ENCODE measurements around the gene GSTA4. TPM values are rescaled to one million over a fixed set of nuclear protein-coding genes. Genes with fewer than 3 reads are reported as not detected.
"Not testable (repeated sequence)": the region's sequence is repeated elsewhere in the genome, so short reads cannot be mapped to it uniquely, and the experiment has no call there.

Gene GSTA4
- total RNA-seq, 1 donor from 2014 or later: 72.9 TPM

DNA sequence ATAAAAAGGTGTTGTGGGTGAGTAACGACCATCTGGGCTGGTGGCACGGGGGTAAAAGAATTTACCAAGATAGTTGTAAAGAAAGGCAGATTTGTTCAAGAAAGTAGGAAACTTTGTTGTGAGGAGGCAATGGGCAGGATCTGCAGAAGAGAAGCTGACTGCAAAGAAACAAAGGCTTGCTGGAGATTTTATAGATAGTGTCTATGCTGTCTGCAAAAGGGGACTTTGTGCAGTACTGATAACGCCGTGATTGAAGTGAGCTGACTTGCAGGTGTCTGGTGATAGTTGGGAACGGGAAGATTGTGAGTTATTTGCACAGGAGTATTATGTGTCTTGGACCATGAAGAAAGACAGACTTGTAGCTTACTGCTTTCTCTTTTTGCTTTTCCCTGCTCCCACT is 48.8 kb downstream of the GSTA4 start:
- H3K27me3 Mint-ChIP-seq: no peaks in the 10 kb centered on the region
- peaks cover 8% of the 10 kb centered on the region for H3K4me1 Mint-ChIP-seq (ENCODE audit: unreplicated experiment)
- H3K4me3 Mint-ChIP-seq: no peak overlapping the region
- H3K36me3 Mint-ChIP-seq: no peaks in the 10 kb centered on the region
- TF ChIP-seq, protein P1, sequence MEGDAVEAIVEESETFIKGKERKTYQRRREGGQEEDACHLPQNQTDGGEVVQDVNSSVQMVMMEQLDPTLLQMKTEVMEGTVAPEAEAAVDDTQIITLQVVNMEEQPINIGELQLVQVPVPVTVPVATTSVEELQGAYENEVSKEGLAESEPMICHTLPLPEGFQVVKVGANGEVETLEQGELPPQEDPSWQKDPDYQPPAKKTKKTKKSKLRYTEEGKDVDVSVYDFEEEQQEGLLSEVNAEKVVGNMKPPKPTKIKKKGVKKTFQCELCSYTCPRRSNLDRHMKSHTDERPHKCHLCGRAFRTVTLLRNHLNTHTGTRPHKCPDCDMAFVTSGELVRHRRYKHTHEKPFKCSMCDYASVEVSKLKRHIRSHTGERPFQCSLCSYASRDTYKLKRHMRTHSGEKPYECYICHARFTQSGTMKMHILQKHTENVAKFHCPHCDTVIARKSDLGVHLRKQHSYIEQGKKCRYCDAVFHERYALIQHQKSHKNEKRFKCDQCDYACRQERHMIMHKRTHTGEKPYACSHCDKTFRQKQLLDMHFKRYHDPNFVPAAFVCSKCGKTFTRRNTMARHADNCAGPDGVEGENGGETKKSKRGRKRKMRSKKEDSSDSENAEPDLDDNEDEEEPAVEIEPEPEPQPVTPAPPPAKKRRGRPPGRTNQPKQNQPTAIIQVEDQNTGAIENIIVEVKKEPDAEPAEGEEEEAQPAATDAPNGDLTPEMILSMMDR (conservative IDR thresholded peaks at IDR 0.05): no peak
- H3K9me3 Mint-ChIP-seq: no peaks in the 10 kb centered on the region
- DNase-seq (ENCODE audit: extremely low spot score, unreplicated experiment): no peak
- no peak overlapping the region for H3K27ac Mint-ChIP-seq

DNA sequence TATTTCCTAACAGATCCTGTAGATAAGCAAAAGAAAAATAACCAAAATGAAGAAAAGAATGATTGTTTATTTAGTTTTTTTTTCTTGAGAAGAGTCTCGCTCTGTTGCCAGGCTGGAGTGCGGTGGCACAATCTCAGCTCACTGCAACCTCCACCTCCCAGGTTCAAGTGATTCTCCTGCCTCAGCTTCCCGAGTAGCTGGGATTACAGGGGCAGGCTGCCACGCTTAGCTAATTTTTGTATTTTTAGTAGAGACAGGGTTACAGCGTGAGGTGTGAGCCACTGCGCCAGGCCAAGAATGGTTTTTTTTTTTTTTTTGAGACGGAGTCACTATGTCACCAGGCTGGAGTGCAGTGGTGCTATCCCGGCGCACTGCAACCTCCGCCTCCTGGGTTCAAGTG is 52.3 kb downstream of the GSTA4 start:
- not testable (repeated sequence) for H3K9me3 Mint-ChIP-seq; H3K4me1 Mint-ChIP-seq (ENCODE audit: unreplicated experiment); H3K27me3 Mint-ChIP-seq; H3K27ac Mint-ChIP-seq; DNase-seq (ENCODE audit: extremely low spot score, unreplicated experiment); H3K36me3 Mint-ChIP-seq; H3K4me3 Mint-ChIP-seq

DNA sequence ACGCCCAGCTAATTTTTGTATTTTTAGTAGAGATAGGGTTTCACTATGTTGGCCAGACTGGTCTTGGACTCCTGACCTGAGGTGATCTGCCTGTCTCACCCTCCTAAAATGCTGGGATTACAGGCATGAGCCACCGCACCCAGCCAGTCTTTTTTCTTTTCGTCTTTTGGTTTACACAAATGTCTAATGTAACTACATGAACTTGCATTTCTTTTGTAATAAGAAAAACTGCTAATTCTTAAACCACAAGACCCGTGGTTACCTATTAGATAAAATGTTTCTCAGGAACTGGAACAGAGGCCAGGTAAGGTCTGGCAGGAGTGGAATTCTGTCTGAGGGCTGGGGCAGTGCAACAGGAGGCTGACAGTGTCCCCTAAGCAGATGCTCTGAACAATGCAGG is 52.9 kb downstream of the GSTA4 start:
- no peak for DNase-seq (ENCODE audit: extremely low spot score, unreplicated experiment)
- Mint-ChIP-seq H3K9me3 (no peaks in the 10 kb centered on the region), H3K27me3 (no peaks in the 10 kb centered on the region), H3K4me1 (ENCODE audit: unreplicated experiment) (peaks cover 8% of the 10 kb centered on the region), H3K4me3 (no peak overlapping the region), H3K36me3 (no peaks in the 10 kb centered on the region), H3K27ac (no peak overlapping the region)
- TF ChIP-seq, protein P1 (conservative IDR thresholded peaks at IDR 0.05): no peak

DNA sequence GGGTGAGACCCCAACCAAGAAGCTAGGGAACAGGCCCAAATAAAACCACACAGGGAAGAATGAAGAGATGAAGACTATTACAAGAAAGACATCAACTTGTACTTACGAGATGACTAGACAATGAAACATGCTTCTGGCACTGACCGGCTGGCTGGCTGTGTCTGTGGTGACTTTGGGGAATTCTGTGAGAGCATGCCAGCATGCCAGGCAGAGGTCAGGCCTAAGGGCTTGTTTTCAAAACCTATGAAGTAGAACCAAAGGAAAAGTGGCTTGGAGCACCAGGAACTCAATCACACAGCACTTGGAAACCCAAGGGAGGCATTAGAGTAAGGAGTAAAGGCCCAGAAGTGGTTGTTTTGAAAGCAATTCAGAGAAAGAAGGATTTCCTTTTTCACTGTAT is 57.2 kb downstream of the GSTA4 start:
- no peak for DNase-seq (ENCODE audit: extremely low spot score, unreplicated experiment)
- no peaks in the 10 kb centered on the region for H3K36me3 Mint-ChIP-seq

DNA sequence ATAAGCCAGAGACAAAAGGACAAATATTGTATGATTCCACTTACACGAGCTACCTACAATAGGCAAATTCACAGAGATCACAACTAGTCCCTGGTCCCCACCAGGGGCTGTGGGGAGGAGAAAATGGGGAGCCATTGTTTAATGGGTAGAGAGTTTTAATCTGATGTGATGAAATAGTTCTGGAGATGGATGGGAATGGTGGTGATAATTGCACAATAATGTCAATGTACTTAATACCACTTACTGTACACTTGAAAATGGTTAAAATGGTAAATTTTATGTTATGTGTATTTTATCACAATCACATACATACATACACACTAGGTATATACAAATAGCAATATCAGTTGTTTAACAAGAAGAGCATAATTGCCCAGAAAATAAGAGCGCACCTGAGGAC is 61.3 kb downstream of the GSTA4 start:
- TF ChIP-seq, protein P1 (conservative IDR thresholded peaks at IDR 0.05): no peak
- Mint-ChIP-seq H3K27ac (no peak overlapping the region), H3K9me3 (no peaks in the 10 kb centered on the region), H3K27me3 (no peaks in the 10 kb centered on the region), H3K4me3 (no peak overlapping the region), H3K4me1 (ENCODE audit: unreplicated experiment) (no peaks in the 10 kb centered on the region), H3K36me3 (no peaks in the 10 kb centered on the region)
- no peak for DNase-seq (ENCODE audit: extremely low spot score, unreplicated experiment)

More for the DNA sequence above, 57.2 kb downstream of the GSTA4 start:
- no peaks in the 10 kb centered on the region for H3K9me3 Mint-ChIP-seq
- no peak overlapping the region for H3K27ac Mint-ChIP-seq
- TF ChIP-seq, protein P1 (conservative IDR thresholded peaks at IDR 0.05): no peak
- no peaks in the 10 kb centered on the region for H3K27me3 Mint-ChIP-seq
- H3K4me1 Mint-ChIP-seq (ENCODE audit: unreplicated experiment): peaks cover 3% of the 10 kb centered on the region
- H3K4me3 Mint-ChIP-seq: no peak overlapping the region

DNA sequence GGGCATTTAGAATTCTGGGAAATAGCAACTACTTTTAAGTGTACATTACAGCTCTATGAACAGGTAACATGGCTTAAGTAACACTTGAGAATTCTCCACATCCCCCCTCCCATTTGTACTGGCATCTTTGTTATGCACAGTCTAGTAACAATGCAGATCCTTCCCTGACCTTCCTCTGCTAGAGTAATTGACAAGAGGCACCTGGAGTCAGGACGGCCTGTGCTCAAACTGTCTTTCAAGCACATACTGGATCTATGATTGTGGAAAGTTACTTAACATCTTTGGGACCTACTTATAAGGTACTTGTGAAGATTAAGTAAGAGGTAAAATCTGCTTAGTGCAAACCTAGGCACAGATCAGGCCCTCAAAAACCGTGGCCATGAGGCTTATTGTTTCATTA is 63.7 kb downstream of the GSTA4 start:
- no peak for DNase-seq (ENCODE audit: extremely low spot score, unreplicated experiment)
- Mint-ChIP-seq H3K4me3 (no peak overlapping the region), H3K27ac (no peak overlapping the region), H3K36me3 (no peaks in the 10 kb centered on the region), H3K27me3 (no peaks in the 10 kb centered on the region), H3K9me3 (peaks cover 4% of the 10 kb centered on the region), H3K4me1 (ENCODE audit: unreplicated experiment) (no peaks in the 10 kb centered on the region)
- TF ChIP-seq, protein P1 (conservative IDR thresholded peaks at IDR 0.05): no peak
